ENCODE data around the gene ABLIM2.

ABLIM2 gene

GRCh38 chr4:8105306-8106100, 53.1 kb downstream of the ABLIM2 start:
- DNase-seq = no peak

- DNase-seq = no peak
Observed at GRCh38 chr4:8104491-8105305, 53.9 kb downstream of the ABLIM2 start.

GRCh38 chr4:8103421-8104390, 54.9 kb downstream of the ABLIM2 start:
- no peak for DNase-seq

GRCh38 chr4:8102831-8103230, 55.8 kb downstream of the ABLIM2 start:
- no peak for DNase-seq

GRCh38 chr4:8102076-8102355, 56.6 kb downstream of the ABLIM2 start:
- DNase-seq = no peak

GRCh38 chr4:8101213-8102075, 57.2 kb downstream of the ABLIM2 start:
- DNase-seq = no peak

- no peak for DNase-seq
Observed at GRCh38 chr4:8099981-8100464, 58.6 kb downstream of the ABLIM2 start.

GRCh38 chr4:8098506-8098905, 60.1 kb downstream of the ABLIM2 start:
- no peak for DNase-seq

GRCh38 chr4:8097721-8098345, 60.8 kb downstream of the ABLIM2 start:
- DNase-seq = no peak

GRCh38 chr4:8097141-8097541, 61.5 kb downstream of the ABLIM2 start:
- DNase-seq = peak in 2 of 56 donors; percentile 16 to 33

- no peak for DNase-seq
Observed at GRCh38 chr4:8096690-8097061, 61.9 kb downstream of the ABLIM2 start.

- DNase-seq = no peak
Observed at GRCh38 chr4:8095956-8096689, 62.5 kb downstream of the ABLIM2 start.

GRCh38 chr4:8093587-8094274, 64.9 kb downstream of the ABLIM2 start:
- DNase-seq = no peak

- no peak for DNase-seq
Observed at GRCh38 chr4:8092282-8092681, 66.3 kb downstream of the ABLIM2 start.

GRCh38 chr4:8090744-8091301, 67.8 kb downstream of the ABLIM2 start:
- DNase-seq = no peak

GRCh38 chr4:8090312-8090711, 68.3 kb downstream of the ABLIM2 start:
- no peak for DNase-seq

GRCh38 chr4:8089862-8090261, 68.8 kb downstream of the ABLIM2 start:
- no peak for DNase-seq

GRCh38 chr4:8088966-8089491, 69.6 kb downstream of the ABLIM2 start:
- no peak for DNase-seq

Measured in nucleus accumbens (tissue), 56 donors.